Neural cell (in vitro differentiated cells): Measurements from ENCODE around the gene MYEF2.

Experiments used
- CTCF ChIP-seq: fragments of 450-650 bp; IDR thresholded peaks from 2 replicates; pipeline ENCODE4 v1.5.1; 2014; ENCODE audit warnings: antibody characterized with exemption, mild to moderate bottlenecking, moderate library complexity; ENCODE audit not compliant: poor library complexity, severe bottlenecking
- EZH2 ChIP-seq: fragments of 200-600, 300-800 bp; shearing (Covaris generic), sonication (generic); IDR thresholded peaks from 2 replicates; pipeline ENCODE4 v1.6.1; 2014; ENCODE audit warnings: antibody characterized with exemption, low read length, borderline replicate concordance, mild to moderate bottlenecking; ENCODE audit not compliant: insufficient read depth, poor library complexity, severe bottlenecking

- TF ChIP-seq CTCF (no peak), EZH2 (no peak)
Observed at GRCh38 chr15:48086576-48086975, 91.5 kb downstream of the MYEF2 start.
